Heart right ventricle (tissue), 16 donors: ENCODE measurements around the gene USP38. TPM values are rescaled to one million over a fixed set of nuclear protein-coding genes. Genes with fewer than 3 reads are reported as not detected.
A peak's percentile ranks its signal among the peaks of the same experiment; 100 is the strongest.
"Not testable (repeated sequence)": the region's sequence is repeated elsewhere in the genome, so short reads cannot be mapped to it uniquely, and the experiment has no call there.

ENCODE experiments used
- ATAC-seq, 8 donors: fragments of 200-7000 bp; cut with Tn5 transposase; one replicate each; pipeline ENCODE4 v1.9.1; 2020; ENCODE audit warnings: mild to moderate bottlenecking in 8 of 8, moderate library complexity in 8 of 8, moderate number of reproducible peaks in 1 of 8
- DNase-seq, 2 donors: peaks; one replicate each; pipeline ENCODE4 v3.0.0-alpha.2; 2020
- H3K27ac ChIP-seq, 10 donors: fragments of 200-600 bp; sonication (generic) in 2 of 10; one replicate each; pipeline versions ENCODE4 v1.5.0 to v1.8.0; 2020 to 2022; ENCODE audit warnings: mild to moderate bottlenecking in 3 of 10
- H3K27me3 ChIP-seq, 7 donors: fragments of 200-600 bp; one replicate each; pipeline ENCODE4 v1.8.0; 2021 to 2022; ENCODE audit warnings: mild to moderate bottlenecking in 2 of 7
- H3K36me3 ChIP-seq, 9 donors: fragments of 200-600 bp; sonication (generic) in 1 of 9; one replicate each; pipeline versions ENCODE4 v1.5.0 to v1.8.0; 2020 to 2022; ENCODE audit warnings: mild to moderate bottlenecking in 2 of 9
- H3K4me1 ChIP-seq, 9 donors: fragments of 200-600 bp; sonication (generic) in 1 of 9; one replicate each; pipeline versions ENCODE4 v1.5.0 to v1.8.0; 2020 to 2022; ENCODE audit warnings: mild to moderate bottlenecking in 4 of 9
- H3K4me3 ChIP-seq, 10 donors: fragments of 200-600 bp; sonication (generic) in 2 of 10; one replicate each; pipeline versions ENCODE4 v1.5.0 to v1.8.0; 2020 to 2022; ENCODE audit warnings: mild to moderate bottlenecking in 7 of 10, moderate library complexity in 2 of 10
- H3K9me3 ChIP-seq, 11 donors: fragments of 200-600 bp in 10 of 11; sonication (generic) in 2 of 11; one replicate each; pipeline versions ENCODE4 v1.5.0 to v1.8.0; 2013 to 2022; ENCODE audit warnings: mild to moderate bottlenecking in 2 of 11, control low read depth in 1 of 11, moderate library complexity in 1 of 11
- WGBS, 2 donors: extraction: QIAGEN DNeasy Blood & Tissue Kit; methylation state at CpG; one replicate each; pipeline ENCODE4 v1.1.7; 2013; ENCODE audit warnings: inconsistent platforms in 1 of 2; 5-methylcytosine and 5-hydroxymethylcytosine counted together
- intact Hi-C, 10 donors: fragments of 100-400 bp; cut with DNase I; formaldehyde crosslinking; loops; one replicate each; pipeline versions ENCODE4 v1.11.1 to v1.14.2; 2022
- polyA plus RNA-seq, 2 donors: library from polyadenylated mRNA; stranded (reverse); fragments of 200-250 nt; gene quantifications; one replicate each; pipeline ENCODE4 v1.2.3, GENCODE V29; 2013
- total RNA-seq, 10 donors: library from RNA; stranded (reverse); fragmentation: NEBNext Ultra II Directional in 3 of 10; extraction: Animal tissue kit (Norgen Biotek cat#: 25700) in 3 of 10; gene quantifications; one replicate each; pipeline versions ENCODE4 v1.2.1 to v1.2.4, GENCODE V29; 2021 to 2023
- TF ChIP-seq, protein P1 (sequence below), 9 donors: fragments of 200-600 bp; sonication (generic) in 2 of 9; IDR thresholded peaks; one replicate each; pipeline versions ENCODE4 v1.5.0 to v1.8.0; 2021 to 2022; ENCODE audit warnings: antibody characterized with exemption in 9 of 9, mild to moderate bottlenecking in 5 of 9, moderate library complexity in 1 of 9
- donor health status: Arrhythmogenic right ventricular cardiomyopathy.
- donor health status: ischemic (EF 13 %, LVEDD 7.1; RV severe dilation, severe dysfunction).
- donor health status: healthy with polysubstance abuse.
- donor health status: DM: no; HTN: yes; CAD: no.
- donor health status: DM: no; HTN: no; CAD: no.
- donor health status: ischemic (EF 25% LVEDD 6.9; RV normal size, moderate dysfunction).
- donor health status: ischemic (EF 25% LVEDD 5.7; RV mildly dilated, moderate dysfunction).
- donor health status: healthy.
- donor health status: DM: yes; HTN: yes; CAD: no.
- donor health status: Ischemic cardiomyopathy.
- donor health status: ischemic (EF 35%, LVEDD 5.7; RV mildly dilated, moderate dysfunction).
- donor health status: nonischemic (EF 11% LVEDD 7.7; RV severe dilation, severe dysfunction).
- donor health status: DM: yes; HTN: yes; CAD: no.
- donor health status: PGD.
- donor health status: ischemic (EF 29% LVEDD 5.4; RV normal size, mild dysfunction).
- donor health status: nonischemic (EF 23%, LVEDD 6.1; RV moderate dilation, normal function).

Gene USP38
- total and polyA plus RNA-seq, 12 donors: 3.1 to 24.2 (median 20.1) TPM

DNA sequence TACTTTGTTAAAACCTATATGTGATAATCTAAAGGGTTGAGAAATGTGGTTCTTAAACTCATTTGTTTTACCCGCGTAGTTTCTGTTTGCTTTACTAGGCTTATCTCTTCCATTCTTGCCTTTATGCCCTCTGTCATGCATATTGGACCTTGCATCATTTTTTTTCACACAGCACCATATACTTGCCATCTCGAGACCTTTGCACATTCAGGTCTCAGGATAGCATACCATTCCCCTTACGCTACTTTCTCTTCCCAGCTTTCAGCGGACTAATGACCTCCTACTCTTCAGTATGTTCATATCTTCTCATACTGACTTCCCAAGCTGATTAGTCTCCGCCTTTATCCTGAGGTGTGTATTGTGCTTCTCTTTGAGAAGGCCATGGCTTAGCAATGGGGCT, 40.5 kb downstream of the USP38 start:
- intact Hi-C loops: loop anchor here in 1 of 10 donors (10.0 kb wide), 1 partner anchor 60 kb away; no protein-coding TSS in a partner anchor
- H3K27me3 ChIP-seq: no peaks in the 10 kb centered on the region
- ATAC-seq: peak in 1 of 8 donors; percentile 19
- H3K9me3 ChIP-seq: no peaks in the 10 kb centered on the region
- DNase-seq: no peak
- TF ChIP-seq, protein P1, sequence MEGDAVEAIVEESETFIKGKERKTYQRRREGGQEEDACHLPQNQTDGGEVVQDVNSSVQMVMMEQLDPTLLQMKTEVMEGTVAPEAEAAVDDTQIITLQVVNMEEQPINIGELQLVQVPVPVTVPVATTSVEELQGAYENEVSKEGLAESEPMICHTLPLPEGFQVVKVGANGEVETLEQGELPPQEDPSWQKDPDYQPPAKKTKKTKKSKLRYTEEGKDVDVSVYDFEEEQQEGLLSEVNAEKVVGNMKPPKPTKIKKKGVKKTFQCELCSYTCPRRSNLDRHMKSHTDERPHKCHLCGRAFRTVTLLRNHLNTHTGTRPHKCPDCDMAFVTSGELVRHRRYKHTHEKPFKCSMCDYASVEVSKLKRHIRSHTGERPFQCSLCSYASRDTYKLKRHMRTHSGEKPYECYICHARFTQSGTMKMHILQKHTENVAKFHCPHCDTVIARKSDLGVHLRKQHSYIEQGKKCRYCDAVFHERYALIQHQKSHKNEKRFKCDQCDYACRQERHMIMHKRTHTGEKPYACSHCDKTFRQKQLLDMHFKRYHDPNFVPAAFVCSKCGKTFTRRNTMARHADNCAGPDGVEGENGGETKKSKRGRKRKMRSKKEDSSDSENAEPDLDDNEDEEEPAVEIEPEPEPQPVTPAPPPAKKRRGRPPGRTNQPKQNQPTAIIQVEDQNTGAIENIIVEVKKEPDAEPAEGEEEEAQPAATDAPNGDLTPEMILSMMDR (IDR thresholded peaks at IDR 0.05): no peak
- H3K27ac ChIP-seq: peak overlapping the region in 1 of 10 donors; percentile 28
- peaks cover 0 to 26% (median 0%) of the 10 kb centered on the region in 9 donors for H3K36me3 ChIP-seq
- WGBS, 2 donors: 79 to 91% methylated on average over 6 of the region's 6 CpGs
- H3K4me1 ChIP-seq: peaks cover 0 to 38% (median 9%) of the 10 kb centered on the region in 9 donors
- no peak overlapping the region for H3K4me3 ChIP-seq

DNA sequence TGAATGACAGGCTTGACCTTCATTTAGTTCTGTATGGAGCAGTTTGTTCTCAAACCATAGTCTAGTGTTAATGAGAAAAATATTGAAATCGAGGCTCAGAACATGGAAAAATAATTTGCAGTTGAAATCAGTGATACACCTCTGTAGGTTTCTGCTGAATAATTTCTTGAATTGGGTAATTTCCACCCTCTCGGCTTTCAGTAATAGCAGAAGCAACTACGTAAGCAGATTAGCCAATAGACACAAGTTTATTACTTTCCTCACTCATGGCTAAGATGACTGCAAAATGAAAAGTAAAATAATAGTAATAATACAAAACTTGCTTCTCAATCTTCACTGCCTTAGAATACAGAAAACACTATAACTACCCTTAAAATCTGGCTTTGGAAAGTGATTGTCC, 46.0 kb downstream of the USP38 start:
- intact Hi-C loops: no loop called here
- WGBS, 2 donors: 88 to 97% methylated on average over 3 of the region's 3 CpGs
- DNase-seq: no peak
- Histone ChIP-seq H3K9me3 (no peaks in the 10 kb centered on the region), H3K4me1 (no peaks in the 10 kb centered on the region), H3K4me3 (no peak overlapping the region), H3K27ac (no peak overlapping the region), H3K36me3 (no peaks in the 10 kb centered on the region), H3K27me3 (no peaks in the 10 kb centered on the region)
- TF ChIP-seq, protein P1 (IDR thresholded peaks at IDR 0.05): no peak
- no peak for ATAC-seq

DNA sequence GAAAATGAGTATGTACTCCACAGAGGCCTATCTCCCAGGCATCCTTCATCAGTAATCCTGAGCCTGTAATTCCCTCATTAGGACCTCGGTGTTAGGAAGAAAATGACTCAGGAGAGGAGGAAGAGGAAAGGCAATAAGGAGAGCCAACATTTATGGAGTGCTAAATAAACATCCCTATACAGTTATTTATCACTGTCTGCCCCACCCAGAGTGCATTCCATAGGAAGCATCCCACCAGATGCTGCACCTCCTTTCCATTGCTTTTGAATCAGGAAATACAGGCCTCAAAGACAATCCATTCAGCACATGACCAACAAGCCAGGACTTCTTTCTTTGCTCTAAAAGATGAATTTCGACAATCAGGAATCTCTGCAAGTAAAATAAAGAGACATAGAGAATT, 47.6 kb downstream of the USP38 start:
- ATAC-seq: no peak
- 63 to 74% methylated on average over 2 of the region's 2 CpGs for WGBS, 2 donors
- DNase-seq: no peak
- H3K9me3 ChIP-seq: no peaks in the 10 kb centered on the region
- no peaks in the 10 kb centered on the region for H3K27me3 ChIP-seq
- no peaks in the 10 kb centered on the region for H3K36me3 ChIP-seq
- no peak overlapping the region for H3K4me3 ChIP-seq
- no peak overlapping the region for H3K27ac ChIP-seq
- TF ChIP-seq, protein P1 (IDR thresholded peaks at IDR 0.05): no peak
- no peaks in the 10 kb centered on the region for H3K4me1 ChIP-seq
- intact Hi-C loops: no loop called here

DNA sequence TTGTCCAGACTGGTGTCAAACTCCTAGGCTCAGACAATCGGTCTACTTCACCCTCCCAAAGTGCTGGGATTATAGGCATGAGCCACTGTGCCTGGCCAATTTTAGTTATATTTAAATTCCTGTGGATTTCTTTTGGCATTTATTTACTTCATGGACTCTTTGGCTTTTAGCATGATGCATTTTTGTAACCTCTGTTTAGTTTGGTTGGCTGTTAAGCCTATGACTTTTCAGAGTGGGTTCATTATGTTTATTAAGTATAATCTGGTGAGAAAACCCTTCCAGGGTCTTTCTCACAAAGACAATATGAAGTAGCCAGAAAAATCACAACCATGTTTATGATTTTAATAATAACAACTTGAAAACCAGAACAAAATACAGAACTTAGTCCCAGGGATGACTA, 49.4 kb downstream of the USP38 start:
- intact Hi-C loops: no loop called here
- TF ChIP-seq, protein P1 (IDR thresholded peaks at IDR 0.05): no peak
- H3K9me3 ChIP-seq: no peaks in the 10 kb centered on the region
- H3K36me3 ChIP-seq: no peaks in the 10 kb centered on the region
- no peak overlapping the region for H3K27ac ChIP-seq
- no peaks in the 10 kb centered on the region for H3K27me3 ChIP-seq
- ATAC-seq: no peak
- no peaks in the 10 kb centered on the region for H3K4me1 ChIP-seq
- DNase-seq: no peak
- 86 to 93% methylated on average over 1 of the region's 1 CpG for WGBS, 2 donors
- H3K4me3 ChIP-seq: no peak overlapping the region

DNA sequence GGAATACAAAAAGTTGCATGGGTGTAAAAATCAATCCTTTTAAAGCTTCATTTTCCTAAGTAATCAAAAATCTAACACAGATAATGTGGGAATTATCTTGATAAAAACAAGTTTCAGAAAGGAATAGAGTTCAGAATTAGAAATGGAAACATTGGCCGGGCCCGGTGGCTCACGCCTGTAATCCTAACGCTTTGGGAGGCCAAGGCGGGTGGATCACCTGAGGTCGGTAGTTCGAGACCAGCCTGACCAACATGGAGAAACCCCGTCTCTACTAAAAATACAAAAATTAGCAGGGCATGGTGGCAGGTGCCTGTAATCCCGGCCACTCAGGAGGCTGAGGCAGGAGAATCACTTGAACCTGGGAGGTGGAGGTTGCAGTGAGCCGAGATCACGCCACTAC, 52.5 kb downstream of the USP38 start:
- 97 to 98% methylated on average over 11 of the region's 11 CpGs for WGBS, 2 donors
- intact Hi-C loops, H3K9me3 ChIP-seq, H3K27me3 ChIP-seq, ATAC-seq, H3K4me3 ChIP-seq, H3K27ac ChIP-seq, DNase-seq, H3K36me3 ChIP-seq: not testable (repeated sequence)
- peaks cover 0 to 17% (median 3%) of the 10 kb centered on the region in 9 donors for H3K4me1 ChIP-seq
